Activated CD8-positive, alpha-beta T cell treated with anti-CD3 and anti-CD28 coated beads, Interleukin-2, amount 10 ng/mL, durations not matched to agents 7 days and 5 days (primary cell): ENCODE data around the gene KCNAB1. TPM values are rescaled to one million over a fixed set of nuclear protein-coding genes. Genes with fewer than 3 reads are reported as not detected.

Source experiments
- ATAC-seq: fragments of 150-1000 bp; cut with Tn5 transposase; one replicate; pipeline ENCODE4 v1.10.0; 2021; ENCODE audit warnings: moderate library complexity
- CTCF ChIA-PET: fragments of 350-600 bp; sonication (Branson Sonifier 250); formaldehyde crosslinking; loops from one replicate; lab custom pipeline; 2021; ENCODE audit warnings: antibody characterized with exemption; lab: Charles Lee
- POLR2A ChIA-PET: fragments of 350-600 bp; sonication (Branson Sonifier 250); formaldehyde crosslinking; loops from one replicate; lab custom pipeline; 2021; ENCODE audit warnings: antibody characterized with exemption; lab: Charles Lee
- DNase-seq: peaks from one replicate; pipeline ENCODE4 v3.0.0-alpha.2; 2020
- H3K27ac Mint-ChIP-seq: one replicate; pipeline ENCODE4 v1.8.0; 2021; ENCODE audit warnings: mild to moderate bottlenecking, mixed read lengths
- H3K27me3 Mint-ChIP-seq: one replicate; pipeline ENCODE4 v1.8.0; 2021; ENCODE audit warnings: low read depth, mixed read lengths
- H3K36me3 Mint-ChIP-seq: one replicate; pipeline ENCODE4 v1.8.0; 2021; ENCODE audit warnings: low read depth, mixed read lengths
- H3K4me1 Mint-ChIP-seq: one replicate; pipeline ENCODE4 v1.8.0; 2021; ENCODE audit warnings: low read depth, mixed read lengths
- H3K4me3 Mint-ChIP-seq: one replicate; pipeline ENCODE4 v1.8.0; 2021; ENCODE audit warnings: mild to moderate bottlenecking, mixed read lengths
- H3K9me3 Mint-ChIP-seq: one replicate; pipeline ENCODE4 v1.8.0; 2022; ENCODE audit warnings: mixed read lengths; ENCODE audit not compliant: insufficient read depth
- total RNA-seq, 2 experiments: library from RNA; stranded (reverse); gene quantifications; one replicate each; pipeline ENCODE4 v1.2.3, GENCODE V29; 2021

Gene KCNAB1
- total RNA-seq, 2 experiments from 2014 or later: 0.08 TPM; not detected in 1

DNA sequence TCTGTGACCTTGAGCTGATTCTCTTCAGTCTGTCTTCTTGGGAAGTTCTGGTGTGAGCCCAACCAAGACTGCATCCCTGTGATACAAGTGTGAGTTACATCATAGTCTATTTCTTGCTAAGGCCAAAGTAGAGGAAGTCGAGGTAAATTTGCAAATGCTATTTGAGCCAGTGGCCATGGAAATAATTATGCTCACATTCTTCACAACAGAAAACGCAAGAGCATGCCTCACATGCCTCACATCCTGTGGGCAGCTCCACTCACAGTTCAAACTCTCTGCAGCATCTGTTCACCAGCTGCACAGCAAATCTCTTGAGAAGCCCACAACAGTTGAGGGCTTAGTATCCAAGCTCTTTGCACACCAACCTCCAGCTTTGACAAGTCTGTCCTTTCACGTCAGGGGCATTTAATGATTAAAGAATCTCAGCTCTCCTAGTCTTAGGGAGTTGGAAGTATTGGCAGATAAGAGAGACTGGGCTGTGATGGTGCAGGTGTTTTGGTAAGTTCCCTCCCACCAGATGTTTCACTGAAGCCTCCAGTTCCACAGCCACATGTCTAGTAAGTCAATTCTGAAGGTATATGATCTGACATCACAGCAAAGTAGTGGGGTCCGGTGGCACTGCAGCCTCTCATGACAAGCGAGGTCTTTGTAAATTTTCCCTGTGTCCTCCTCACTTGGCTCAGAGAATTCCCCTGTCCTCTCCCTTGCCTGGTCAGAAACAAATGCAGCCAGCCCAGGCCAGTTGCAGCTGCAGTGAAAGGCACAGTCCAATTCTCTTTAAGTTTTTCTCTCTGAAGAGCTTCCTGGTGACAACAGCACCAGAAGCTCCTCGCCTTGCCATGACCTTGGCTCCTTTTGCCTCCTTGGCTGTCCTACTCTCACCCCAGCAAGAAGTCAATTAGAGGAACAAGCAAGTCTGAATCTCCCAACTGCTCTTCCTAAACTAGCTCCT is 268.4 kb downstream of the KCNAB1 start:
- no peak for ATAC-seq
- CTCF ChIA-PET: interaction anchor here (1.2 kb wide), 1 partner anchor 122 kb away, joined by 3 read pairs; no protein-coding TSS in a partner anchor

GRCh38 chr3:156389449-156389950 is 269.1 kb downstream of the KCNAB1 start:
- Mint-ChIP-seq H3K4me3 (no peak overlapping the region), H3K36me3 (no peaks in the 10 kb centered on the region), H3K4me1 (no peaks in the 10 kb centered on the region), H3K27ac (no peak overlapping the region), H3K9me3 (no peaks in the 10 kb centered on the region), H3K27me3 (peaks cover 30% of the 10 kb centered on the region)
- no peak for DNase-seq
- POLR2A ChIA-PET: no interaction called here
- no peak for ATAC-seq
- CTCF ChIA-PET: no interaction called here

More for the DNA sequence above, 268.4 kb downstream of the KCNAB1 start:
- POLR2A ChIA-PET: no interaction called here
- no peak overlapping the region for H3K4me3 Mint-ChIP-seq
- no peak overlapping the region for H3K27ac Mint-ChIP-seq
- H3K36me3 Mint-ChIP-seq: no peaks in the 10 kb centered on the region
- no peak for DNase-seq
- no peaks in the 10 kb centered on the region for H3K9me3 Mint-ChIP-seq
- H3K4me1 Mint-ChIP-seq: no peaks in the 10 kb centered on the region
- H3K27me3 Mint-ChIP-seq: peaks cover 26% of the 10 kb centered on the region

DNA sequence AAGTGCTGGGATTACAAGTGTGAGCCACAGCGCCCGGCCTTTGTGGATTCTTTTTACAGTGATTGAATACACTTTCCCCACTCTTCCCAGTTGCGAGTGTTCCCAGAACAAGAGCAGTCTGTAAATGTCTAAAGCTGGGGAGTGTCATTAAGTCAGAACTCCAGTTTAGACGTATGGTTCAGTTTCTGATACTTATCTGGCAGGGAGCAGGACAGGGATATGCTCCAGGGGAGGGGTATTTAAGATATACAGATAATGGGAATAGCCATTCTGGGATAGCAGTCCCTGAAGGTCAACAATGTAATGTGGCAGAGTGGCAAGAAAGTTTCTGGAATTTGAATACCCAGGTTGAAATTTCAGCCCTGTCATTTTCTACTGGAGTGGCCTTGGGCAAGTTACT is 270.5 kb downstream of the KCNAB1 start:
- Mint-ChIP-seq H3K4me1 (no peaks in the 10 kb centered on the region), H3K9me3 (no peaks in the 10 kb centered on the region), H3K27ac (no peak overlapping the region), H3K36me3 (no peaks in the 10 kb centered on the region), H3K27me3 (peaks cover 25% of the 10 kb centered on the region), H3K4me3 (no peak overlapping the region)
- no peak for DNase-seq
- ChIA-PET CTCF (no interaction called here), POLR2A (no interaction called here)
- no peak for ATAC-seq

GRCh38 chr3:156395961-156396710 is 275.8 kb downstream of the KCNAB1 start:
- no peak overlapping the region for H3K27ac Mint-ChIP-seq

DNA sequence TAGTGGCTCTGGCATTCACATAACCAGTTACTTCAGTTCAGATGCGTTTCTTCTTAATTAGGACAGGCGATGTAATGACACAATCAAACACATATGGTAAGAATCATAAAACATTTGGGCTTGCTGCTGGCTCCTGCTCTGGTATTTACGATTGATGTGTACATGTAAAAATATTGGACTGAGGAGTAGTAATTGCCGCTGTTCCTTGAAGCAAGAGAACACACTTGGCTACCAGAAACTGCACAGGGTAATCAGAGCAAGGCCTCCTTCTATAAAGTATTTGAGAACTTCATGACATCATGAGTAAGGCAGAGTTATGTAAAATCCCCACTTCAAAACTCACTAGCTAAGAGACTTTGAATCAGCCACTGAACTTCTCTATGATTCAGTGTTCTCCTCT is 276.5 kb downstream of the KCNAB1 start:
- no peaks in the 10 kb centered on the region for H3K9me3 Mint-ChIP-seq
- no peaks in the 10 kb centered on the region for H3K4me1 Mint-ChIP-seq
- ChIA-PET POLR2A (no interaction called here), CTCF (no interaction called here)
- no peaks in the 10 kb centered on the region for H3K36me3 Mint-ChIP-seq
- no peak overlapping the region for H3K4me3 Mint-ChIP-seq
- DNase-seq: no peak
- ATAC-seq: no peak
- peaks cover 26% of the 10 kb centered on the region for H3K27me3 Mint-ChIP-seq
- H3K27ac Mint-ChIP-seq: no peak overlapping the region

More at GRCh38 chr3:156395961-156396710, 275.8 kb downstream of the KCNAB1 start:
- Mint-ChIP-seq H3K36me3 (no peaks in the 10 kb centered on the region), H3K4me1 (no peaks in the 10 kb centered on the region), H3K9me3 (no peaks in the 10 kb centered on the region), H3K4me3 (no peak overlapping the region), H3K27me3 (peaks cover 27% of the 10 kb centered on the region)
- ChIA-PET POLR2A (no interaction called here), CTCF (no interaction called here)
- no peak for DNase-seq
- ATAC-seq: no peak

- H3K4me3 Mint-ChIP-seq: no peak overlapping the region
- no peaks in the 10 kb centered on the region for H3K4me1 Mint-ChIP-seq
- DNase-seq: no peak
- no peak for ATAC-seq
- POLR2A ChIA-PET: no interaction called here
- no peaks in the 10 kb centered on the region for H3K36me3 Mint-ChIP-seq
- no peak overlapping the region for H3K27ac Mint-ChIP-seq
- peaks cover 26% of the 10 kb centered on the region for H3K27me3 Mint-ChIP-seq
- CTCF ChIA-PET: no interaction called here
- no peaks in the 10 kb centered on the region for H3K9me3 Mint-ChIP-seq
Observed at GRCh38 chr3:156397534-156397933, 277.2 kb downstream of the KCNAB1 start.

DNA sequence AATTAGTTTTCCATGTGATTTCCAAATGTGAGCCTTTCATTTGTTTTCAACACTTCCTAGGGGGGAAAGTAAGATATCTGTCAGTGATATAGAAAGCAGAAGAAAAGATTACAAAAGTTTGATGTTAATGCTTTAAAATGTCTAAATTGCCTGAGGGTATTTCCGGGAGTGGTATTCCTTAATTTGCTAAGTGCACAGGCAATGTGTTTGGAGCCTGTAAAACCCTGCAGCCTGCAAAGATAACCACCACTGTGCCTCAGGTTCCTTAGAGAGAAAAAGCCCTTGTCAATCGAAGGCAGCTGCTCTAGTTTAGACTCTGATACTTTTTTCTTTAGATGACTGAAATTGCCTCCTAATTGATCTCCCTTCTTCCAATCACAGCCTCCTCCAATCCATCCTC is 279.7 kb downstream of the KCNAB1 start:
- Mint-ChIP-seq H3K27me3 (peaks cover 14% of the 10 kb centered on the region), H3K4me3 (no peak overlapping the region), H3K27ac (no peak overlapping the region), H3K36me3 (no peaks in the 10 kb centered on the region), H3K4me1 (no peaks in the 10 kb centered on the region), H3K9me3 (no peaks in the 10 kb centered on the region)
- ChIA-PET CTCF (no interaction called here), POLR2A (no interaction called here)
- no peak for DNase-seq
- no peak for ATAC-seq

DNA sequence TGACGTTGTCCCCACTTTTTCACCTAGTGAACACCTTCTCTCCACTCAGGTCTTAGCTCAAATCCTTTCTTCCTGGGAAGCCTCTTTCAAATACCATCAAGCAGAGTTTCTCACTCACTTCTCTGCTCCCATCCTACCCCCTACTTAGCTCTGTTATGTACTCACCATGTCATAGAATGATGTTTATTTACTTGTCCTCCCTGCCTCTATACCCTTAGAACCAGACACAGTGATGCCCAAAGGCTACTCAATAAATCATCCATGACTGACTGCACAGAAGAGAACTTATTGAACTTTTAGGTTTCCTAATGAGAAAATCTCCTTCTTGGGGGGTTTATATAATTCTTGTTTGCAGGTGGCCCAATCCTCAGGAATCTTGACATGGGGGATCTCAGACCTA is 280.4 kb downstream of the KCNAB1 start:
- ChIA-PET POLR2A (no interaction called here), CTCF (no interaction called here)
- Mint-ChIP-seq H3K4me3 (no peak overlapping the region), H3K36me3 (no peaks in the 10 kb centered on the region), H3K27ac (no peak overlapping the region), H3K9me3 (no peaks in the 10 kb centered on the region), H3K27me3 (peaks cover 16% of the 10 kb centered on the region), H3K4me1 (no peaks in the 10 kb centered on the region)
- ATAC-seq (no peak), DNase-seq (no peak)

DNA sequence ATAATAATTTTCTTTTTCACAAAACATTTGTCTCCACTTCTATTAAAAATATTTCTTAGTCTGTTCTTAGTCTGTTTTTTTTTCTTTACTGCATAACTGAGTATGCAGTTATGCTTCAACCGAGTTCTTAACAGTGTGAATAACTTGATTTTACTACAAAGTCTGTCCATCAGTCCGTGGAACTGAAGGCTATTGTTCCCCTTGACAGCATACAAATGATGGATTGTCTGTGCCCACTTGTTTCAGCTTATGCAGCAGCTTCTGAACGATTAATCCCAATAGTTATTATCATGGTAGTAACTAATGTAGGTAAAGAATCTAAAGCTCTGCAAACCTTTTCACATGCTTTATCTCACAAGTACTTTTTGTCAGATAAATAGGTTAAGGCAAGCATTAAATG is 283.8 kb downstream of the KCNAB1 start:
- no peak for ATAC-seq
- no peak overlapping the region for H3K4me3 Mint-ChIP-seq
- no peaks in the 10 kb centered on the region for H3K4me1 Mint-ChIP-seq
- H3K27me3 Mint-ChIP-seq: peaks cover 15% of the 10 kb centered on the region
- H3K36me3 Mint-ChIP-seq: no peaks in the 10 kb centered on the region
- H3K27ac Mint-ChIP-seq: no peak overlapping the region
- POLR2A ChIA-PET: no interaction called here
- DNase-seq: no peak
- CTCF ChIA-PET: interaction anchor here (1.4 kb wide), 1 partner anchor 103 kb away, joined by 3 read pairs; no protein-coding TSS in a partner anchor
- no peaks in the 10 kb centered on the region for H3K9me3 Mint-ChIP-seq

- DNase-seq: no peak
- Mint-ChIP-seq H3K9me3 (no peaks in the 10 kb centered on the region), H3K27ac (no peak overlapping the region), H3K4me1 (no peaks in the 10 kb centered on the region), H3K36me3 (no peaks in the 10 kb centered on the region), H3K4me3 (no peak overlapping the region), H3K27me3 (peaks cover 8% of the 10 kb centered on the region)
- ATAC-seq: no peak
- ChIA-PET POLR2A (no interaction called here), CTCF (no interaction called here)
Observed at GRCh38 chr3:156406393-156406792, 286.0 kb downstream of the KCNAB1 start.

DNA sequence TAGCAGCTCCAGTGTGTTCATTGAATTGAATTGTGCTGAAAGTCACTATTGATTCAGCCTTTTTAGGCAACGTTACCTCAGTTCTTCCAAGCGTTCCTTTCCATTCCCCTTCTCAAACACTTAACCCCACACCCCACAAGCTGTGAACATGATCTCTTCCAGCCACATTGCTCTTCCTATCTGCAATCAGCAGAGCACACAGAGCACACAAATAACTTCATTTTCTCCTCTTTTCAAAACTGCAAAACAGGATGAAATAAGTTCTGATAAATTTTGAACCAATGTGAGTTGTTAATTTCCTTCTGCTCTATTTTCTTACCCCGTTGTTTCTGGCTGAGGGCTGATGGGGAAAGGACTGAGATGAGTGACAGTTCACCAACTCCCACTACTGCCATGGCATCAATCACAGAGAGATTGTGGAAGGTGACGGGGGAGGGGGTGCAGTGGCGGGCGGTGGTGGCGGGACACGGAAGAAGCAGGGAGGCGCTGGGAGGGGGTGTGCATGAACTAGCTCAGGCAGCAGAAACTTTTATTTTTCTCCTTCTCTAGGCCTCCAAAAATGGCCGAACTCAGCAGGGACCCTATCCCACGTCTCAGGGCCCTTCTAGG is 287.3 kb downstream of the KCNAB1 start:
- DNase-seq (no peak), ATAC-seq (no peak)
- H3K4me3 Mint-ChIP-seq: no peak overlapping the region
- no peaks in the 10 kb centered on the region for H3K4me1 Mint-ChIP-seq
- ChIA-PET CTCF (no interaction called here), POLR2A (no interaction called here)
- H3K27me3 Mint-ChIP-seq: peaks cover 9% of the 10 kb centered on the region
- no peaks in the 10 kb centered on the region for H3K36me3 Mint-ChIP-seq
- no peaks in the 10 kb centered on the region for H3K9me3 Mint-ChIP-seq
- H3K27ac Mint-ChIP-seq: no peak overlapping the region
